OCI-LY1 (cell line): ENCODE data around the gene HNRNPA2B1.

Experiments used
- H2AFZ ChIP-seq: fragments of 200-600 bp; sonication (generic), shearing (Covaris generic); 2 replicates; pipeline ENCODE4 v1.6.0; 2014; ENCODE audit warnings: antibody characterized with exemption, mild to moderate bottlenecking, low read length
- H3F3A ChIP-seq: fragments of 200-600 bp; sonication (generic), shearing (Covaris generic); 2 replicates; pipeline ENCODE4 v1.6.0; 2014; ENCODE audit warnings: mild to moderate bottlenecking, antibody characterized with exemption, low read length, moderate library complexity; ENCODE audit not compliant: insufficient read depth
- H3K27ac ChIP-seq: fragments of 200-600 bp; sonication (generic); 2 replicates; pipeline ENCODE4 v1.5.1; 2014; ENCODE audit warnings: low read length, mixed run types, mild to moderate bottlenecking, low read depth; ENCODE audit not compliant: poor library complexity, severe bottlenecking
- H3K27me3 ChIP-seq: fragments of 200-600 bp; sonication (generic); 2 replicates; pipeline ENCODE4 v1.6.0; 2014; ENCODE audit warnings: antibody characterized with exemption, mild to moderate bottlenecking, low read length, moderate library complexity; ENCODE audit not compliant: insufficient read depth
- H3K36me3 ChIP-seq: fragments of 200-600 bp; sonication (generic); 2 replicates; pipeline ENCODE4 v1.6.1; 2014; ENCODE audit warnings: mild to moderate bottlenecking, antibody characterized with exemption, low read length, moderate library complexity, mixed read lengths; ENCODE audit not compliant: insufficient read depth
- H3K4me1 ChIP-seq: fragments of 200-600 bp; sonication (generic); 2 replicates; pipeline ENCODE4 v1.5.1; 2014; ENCODE audit warnings: mild to moderate bottlenecking, low read length, moderate library complexity; ENCODE audit not compliant: insufficient read depth, severe bottlenecking
- H3K4me2 ChIP-seq: fragments of 200-600 bp; sonication (generic), shearing (Covaris generic); 2 replicates; pipeline ENCODE4 v1.6.1; 2014; ENCODE audit warnings: low read length
- H3K4me3 ChIP-seq: fragments of 200-600 bp; sonication (generic); 2 replicates; pipeline ENCODE4 v1.5.1; 2014; ENCODE audit warnings: low read length, low read depth, mild to moderate bottlenecking, mixed read lengths; ENCODE audit not compliant: poor library complexity, severe bottlenecking
- H3K79me2 ChIP-seq: fragments of 200-600 bp; shearing (Covaris generic); 2 replicates; pipeline ENCODE4 v1.6.1; 2016; ENCODE audit warnings: mixed run types, low read length, mixed read lengths; ENCODE audit not compliant: insufficient read depth
- H3K9ac ChIP-seq: fragments of 200-600 bp; sonication (generic), shearing (Covaris generic); 2 replicates; pipeline ENCODE4 v1.6.1; 2014; ENCODE audit warnings: mild to moderate bottlenecking, low read length, mixed read lengths
- H3K9me2 ChIP-seq: fragments of 200-600 bp; sonication (generic), shearing (Covaris generic); 2 replicates; pipeline ENCODE4 v1.6.1; 2014; ENCODE audit warnings: low read depth, mild to moderate bottlenecking, low read length, mixed read lengths
- H3K9me3 ChIP-seq: fragments of 200-600 bp; shearing (Covaris generic); 2 replicates; pipeline ENCODE4 v1.6.1; 2014; ENCODE audit warnings: low read length, mixed read lengths
- H4K20me1 ChIP-seq: fragments of 200-600 bp; sonication (generic), shearing (Covaris generic); 2 replicates; pipeline ENCODE4 v1.6.0; 2016; ENCODE audit warnings: mild to moderate bottlenecking, low read length; ENCODE audit not compliant: insufficient read depth
- CTCF ChIP-seq: fragments of 200-600 bp; sonication (generic), shearing (Covaris generic); IDR thresholded peaks from 2 replicates; pipeline ENCODE4 v1.5.1; 2017; ENCODE audit warnings: mild to moderate bottlenecking, antibody characterized with exemption, low read length, moderate library complexity, mixed read lengths
- EZH2 ChIP-seq: fragments of 200-600 bp; sonication (generic), shearing (Covaris generic); IDR thresholded peaks from 2 replicates; pipeline ENCODE4 v1.8.0; 2017; ENCODE audit warnings: borderline replicate concordance, mixed run types, mild to moderate bottlenecking, antibody characterized with exemption, low read length, moderate library complexity, mixed read lengths

The HNRNPA2B1 gene

GRCh38 chr7:26172048-26172447, 28.5 kb downstream of the HNRNPA2B1 start:
- Histone ChIP-seq H3F3A (no peaks in the 10 kb centered on the region), H4K20me1 (no peaks in the 10 kb centered on the region), H3K4me3 (no peak overlapping the region), H3K36me3 (peaks cover 26% of the 10 kb centered on the region), H3K4me1 (peaks cover 6% of the 10 kb centered on the region), H3K9ac (no peak overlapping the region), H3K4me2 (no peak overlapping the region), H3K9me3 (0 out of 2 replicates have a peak, but pooled peaks cover 3% of the 10 kb centered on the region), H3K9me2 (no peaks in the 10 kb centered on the region), H3K27ac (no peak overlapping the region), H3K27me3 (no peaks in the 10 kb centered on the region), H3K79me2 (peaks cover 31% of the 10 kb centered on the region; the same call in 1 of the 2 replicates), H2AFZ (no peak overlapping the region)
- TF ChIP-seq CTCF (no peak), EZH2 (no peak)

GRCh38 chr7:26171601-26172000, 28.9 kb downstream of the HNRNPA2B1 start:
- no peak for TF ChIP-seq EZH2
- no peak for TF ChIP-seq CTCF
- Histone ChIP-seq H3F3A (no peaks in the 10 kb centered on the region), H2AFZ (no peak overlapping the region), H4K20me1 (no peaks in the 10 kb centered on the region), H3K9ac (no peak overlapping the region), H3K27me3 (no peaks in the 10 kb centered on the region), H3K36me3 (peaks cover 26% of the 10 kb centered on the region), H3K4me2 (no peak overlapping the region), H3K9me2 (no peaks in the 10 kb centered on the region), H3K9me3 (0 out of 2 replicates have a peak, but pooled peaks cover 3% of the 10 kb centered on the region), H3K4me3 (no peak overlapping the region), H3K79me2 (peaks cover 35% of the 10 kb centered on the region), H3K4me1 (peaks cover 11% of the 10 kb centered on the region), H3K27ac (no peak overlapping the region)

GRCh38 chr7:26170663-26171062, 29.9 kb downstream of the HNRNPA2B1 start:
- H3K79me2 ChIP-seq, result peaks cover 45% of the 10 kb centered on the region
- H3K9me2 ChIP-seq, result no peaks in the 10 kb centered on the region
- no peak overlapping the region for H2AFZ ChIP-seq
- peaks cover 20% of the 10 kb centered on the region for H3K4me1 ChIP-seq
- no peak overlapping the region for H3K4me3 ChIP-seq
- peaks cover 26% of the 10 kb centered on the region for H3K36me3 ChIP-seq
- H3K9ac ChIP-seq, result no peak overlapping the region
- 0 out of 2 replicates have a peak, but pooled peaks cover 3% of the 10 kb centered on the region for H3K9me3 ChIP-seq
- no peak for TF ChIP-seq EZH2
- no peak for TF ChIP-seq CTCF
- no peaks in the 10 kb centered on the region for H3F3A ChIP-seq
- no peak overlapping the region for H3K27ac ChIP-seq
- H4K20me1 ChIP-seq, result no peaks in the 10 kb centered on the region
- H3K27me3 ChIP-seq, result no peaks in the 10 kb centered on the region
- H3K4me2 ChIP-seq, result no peak overlapping the region
